Esophagus muscularis mucosa (tissue), 3 donors: ENCODE results near the gene UGT1A1.

Experiments
- CTCF ChIP-seq, 3 experiments: fragments of 200-600 bp in 2 of 3; fragments of 450-650 bp in 1 of 3; sonication (generic) in 2 of 3; IDR thresholded peaks; one replicate each; pipeline ENCODE4 v1.5.1; 2017 to 2019; ENCODE audit warnings: antibody characterized with exemption in 3 of 3, mild to moderate bottlenecking in 2 of 3, moderate library complexity in 1 of 3
- POLR2AphosphoS5 ChIP-seq, 2 donors: sonication (generic); formaldehyde crosslinking; IDR thresholded peaks; one replicate each; pipeline ENCODE4 v1.6.1; 2017; ENCODE audit warnings: antibody characterized with exemption in 2 of 2

GRCh38 chr2:233764761-233765160, 4.7 kb downstream of the UGT1A1 start:
- TF ChIP-seq CTCF (IDR thresholded peaks at IDR 0.05) (no peak), POLR2AphosphoS5 (IDR thresholded peaks at IDR 0.05) (no peak)
